BLaER1 treated with 17β-estradiol and CSF1 and Interleukin-3, amounts not matched to agents 10 nM and 100 nM (cell line): Measurements from ENCODE around the gene IL1RAPL2.

Experiments
- H3K27ac ChIP-seq, 11 experiments: shearing (Covaris generic); formaldehyde crosslinking; 2 replicates each; pipeline ENCODE4 v1.8.1; 2022
- H3K27me3 ChIP-seq, 11 experiments: shearing (Covaris generic); formaldehyde crosslinking; 2 replicates each; pipeline ENCODE4 v1.8.1; 2022
- H3K36me3 ChIP-seq, 11 experiments: shearing (Covaris generic); formaldehyde crosslinking; 2 replicates each; pipeline ENCODE4 v1.8.1; 2022
- H3K4me1 ChIP-seq, 10 experiments: shearing (Covaris generic); formaldehyde crosslinking; 2 replicates each; pipeline ENCODE4 v1.8.1; 2022
- H3K4me2 ChIP-seq, 11 experiments: shearing (Covaris generic); formaldehyde crosslinking; 2 replicates each; pipeline ENCODE4 v1.8.1; 2022
- H3K4me3 ChIP-seq, 10 experiments: shearing (Covaris generic); formaldehyde crosslinking; 2 replicates each; pipeline ENCODE4 v1.8.1; 2022
- H3K9ac ChIP-seq, 11 experiments: shearing (Covaris generic); formaldehyde crosslinking; 2 replicates each; pipeline ENCODE4 v1.8.1; 2022
- H3K9me3 ChIP-seq, 11 experiments: shearing (Covaris generic); formaldehyde crosslinking; replicated peaks in 1 of 11; 2 replicates each; pipeline ENCODE4 v1.8.1; 2022
- H4K20me1 ChIP-seq, 11 experiments: shearing (Covaris generic); formaldehyde crosslinking; 2 replicates each; pipeline ENCODE4 v1.8.1; 2022
- Cebpa-rat ChIP-seq, 11 experiments: shearing (Covaris generic); IDR thresholded peaks; 2 replicates each; pipeline ENCODE4 v1.8.1; 2022

IL1RAPL2 gene

DNA sequence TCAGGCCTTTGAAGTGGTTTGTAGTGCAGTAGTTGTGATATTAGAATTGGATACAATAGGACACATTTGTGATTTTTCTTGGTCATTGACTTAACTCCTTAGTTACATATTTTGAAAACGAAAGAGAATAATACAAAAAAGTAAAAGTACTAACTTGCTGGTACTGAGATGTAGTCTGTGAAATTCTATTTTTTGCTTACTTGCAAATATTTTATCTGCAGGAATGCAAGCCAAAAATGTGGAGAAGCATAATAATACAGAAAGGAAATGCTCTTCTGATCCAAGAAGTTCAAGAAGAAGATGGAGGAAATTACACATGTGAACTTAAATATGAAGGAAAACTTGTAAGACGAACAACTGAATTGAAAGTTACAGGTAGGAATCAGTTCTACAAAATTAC, 701.2 kb downstream of the IL1RAPL2 start:
- H3K27ac ChIP-seq: no peak overlapping the region
- no peak overlapping the region for H3K4me2 ChIP-seq
- H3K9me3 ChIP-seq: no peaks in the 10 kb centered on the region
- H3K36me3 ChIP-seq: no peaks in the 10 kb centered on the region
- no peak overlapping the region for H3K9ac ChIP-seq
- peaks cover 0 to 4% (median 0%) of the 10 kb centered on the region in 10 experiments; a peak in 1 of 20 replicates for H3K4me1 ChIP-seq
- no peaks in the 10 kb centered on the region for H4K20me1 ChIP-seq
- H3K27me3 ChIP-seq: no peaks in the 10 kb centered on the region
- no peak for TF ChIP-seq Cebpa-rat (IDR thresholded peaks at IDR 0.05)
- no peak overlapping the region for H3K4me3 ChIP-seq

DNA sequence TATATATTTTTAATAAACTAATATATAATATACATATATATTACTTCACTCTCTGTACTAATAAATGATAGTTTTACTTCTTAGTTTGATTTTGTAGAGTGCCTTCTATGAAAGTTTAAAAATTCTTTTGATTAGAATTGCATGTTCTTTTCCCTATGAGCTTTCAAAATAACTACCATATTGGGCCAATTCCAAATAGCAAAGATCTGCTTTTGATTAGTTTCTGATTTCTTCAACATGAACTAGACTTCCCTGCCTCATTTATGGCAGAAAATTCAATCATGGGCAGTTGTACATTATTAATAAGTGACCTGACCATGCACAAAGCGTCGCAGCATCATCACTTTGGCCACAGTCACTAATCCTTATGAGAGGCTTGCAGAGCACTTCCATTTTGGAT, 703.4 kb downstream of the IL1RAPL2 start:
- no peaks in the 10 kb centered on the region for H3K27me3 ChIP-seq
- TF ChIP-seq Cebpa-rat (IDR thresholded peaks at IDR 0.05): no peak
- no peak overlapping the region for H3K4me2 ChIP-seq
- no peaks in the 10 kb centered on the region for H3K36me3 ChIP-seq
- H3K4me1 ChIP-seq: no peaks in the 10 kb centered on the region
- no peak overlapping the region for H3K27ac ChIP-seq
- no peaks in the 10 kb centered on the region for H4K20me1 ChIP-seq
- no peaks in the 10 kb centered on the region for H3K9me3 ChIP-seq
- H3K4me3 ChIP-seq: no peak overlapping the region
- H3K9ac ChIP-seq: no peak overlapping the region

DNA sequence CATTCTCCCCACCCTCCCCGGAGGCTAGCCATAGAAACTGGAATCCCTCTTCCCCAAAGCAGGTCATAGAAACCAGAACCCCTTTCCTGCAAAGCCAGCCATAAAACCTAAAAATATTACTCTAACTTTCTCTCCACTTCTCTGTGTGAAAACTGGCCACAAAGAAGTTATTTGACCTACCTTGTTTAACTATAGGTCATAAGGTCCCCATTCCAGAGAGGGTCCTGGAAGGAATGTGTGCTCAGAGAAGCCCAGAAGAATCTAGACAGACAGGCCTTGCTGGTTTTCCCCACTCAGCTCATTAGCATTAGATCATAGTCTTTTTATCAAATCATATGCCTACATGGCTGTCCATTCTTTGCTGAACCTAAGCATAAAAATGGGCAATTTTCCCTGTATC, 707.3 kb downstream of the IL1RAPL2 start:
- H3K27ac ChIP-seq: no peak overlapping the region
- no peaks in the 10 kb centered on the region for H3K36me3 ChIP-seq
- H3K4me1 ChIP-seq: no peaks in the 10 kb centered on the region
- no peaks in the 10 kb centered on the region for H4K20me1 ChIP-seq
- H3K4me3 ChIP-seq: no peak overlapping the region
- H3K27me3 ChIP-seq: no peaks in the 10 kb centered on the region
- H3K9me3 ChIP-seq: no peaks in the 10 kb centered on the region
- TF ChIP-seq Cebpa-rat (IDR thresholded peaks at IDR 0.05): no peak
- no peak overlapping the region for H3K4me2 ChIP-seq
- H3K9ac ChIP-seq: no peak overlapping the region

DNA sequence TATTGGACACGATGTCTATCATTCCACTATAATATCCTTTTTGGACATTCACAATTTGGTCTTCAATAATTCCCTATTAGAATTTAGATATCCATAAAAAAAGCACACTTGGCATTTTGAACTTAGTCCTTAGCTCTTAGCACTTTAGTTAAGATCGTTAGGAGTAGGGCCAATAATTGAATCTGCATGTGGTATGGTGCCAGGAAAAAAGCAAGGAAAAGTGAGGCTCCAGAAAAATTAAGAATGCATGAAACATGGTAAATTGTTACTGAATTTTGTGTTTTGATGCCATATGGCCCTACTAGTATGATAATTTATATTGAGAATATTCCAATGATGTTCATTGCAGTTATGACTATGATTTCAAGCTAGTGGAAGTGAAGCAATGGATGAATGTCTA, 708.1 kb downstream of the IL1RAPL2 start:
- Histone ChIP-seq H3K27me3 (no peaks in the 10 kb centered on the region), H3K27ac (no peak overlapping the region), H3K9me3 (no peaks in the 10 kb centered on the region), H3K4me3 (no peak overlapping the region), H3K9ac (no peak overlapping the region), H3K36me3 (no peaks in the 10 kb centered on the region), H3K4me1 (no peaks in the 10 kb centered on the region), H3K4me2 (no peak overlapping the region), H4K20me1 (no peaks in the 10 kb centered on the region)
- TF ChIP-seq Cebpa-rat (IDR thresholded peaks at IDR 0.05): no peak

DNA sequence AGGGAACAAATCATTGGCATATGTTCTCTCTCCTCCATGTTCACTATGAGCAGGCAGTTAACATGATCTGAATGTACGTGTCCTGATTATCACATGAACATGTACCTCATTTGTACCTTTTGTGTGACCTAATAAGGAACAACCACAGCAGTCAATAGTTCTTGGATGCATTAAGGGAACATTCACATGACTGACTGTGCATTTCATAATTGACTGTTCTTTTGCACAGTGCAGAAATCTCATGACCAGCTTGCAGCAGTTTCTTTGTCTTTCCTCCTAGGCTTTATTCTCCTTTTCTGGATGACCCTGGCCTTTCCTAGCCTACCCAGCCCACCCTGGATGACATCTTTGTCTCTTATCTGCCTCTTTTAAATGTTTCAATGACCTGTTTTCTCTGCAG, 711.1 kb downstream of the IL1RAPL2 start:
- H3K4me3 ChIP-seq: no peak overlapping the region
- H3K9me3 ChIP-seq: no peaks in the 10 kb centered on the region
- no peaks in the 10 kb centered on the region for H3K27me3 ChIP-seq
- no peaks in the 10 kb centered on the region for H3K36me3 ChIP-seq
- no peak overlapping the region for H3K9ac ChIP-seq
- no peaks in the 10 kb centered on the region for H4K20me1 ChIP-seq
- H3K4me2 ChIP-seq: no peak overlapping the region
- H3K27ac ChIP-seq: no peak overlapping the region
- H3K4me1 ChIP-seq: no peaks in the 10 kb centered on the region
- no peak for TF ChIP-seq Cebpa-rat (IDR thresholded peaks at IDR 0.05)

DNA sequence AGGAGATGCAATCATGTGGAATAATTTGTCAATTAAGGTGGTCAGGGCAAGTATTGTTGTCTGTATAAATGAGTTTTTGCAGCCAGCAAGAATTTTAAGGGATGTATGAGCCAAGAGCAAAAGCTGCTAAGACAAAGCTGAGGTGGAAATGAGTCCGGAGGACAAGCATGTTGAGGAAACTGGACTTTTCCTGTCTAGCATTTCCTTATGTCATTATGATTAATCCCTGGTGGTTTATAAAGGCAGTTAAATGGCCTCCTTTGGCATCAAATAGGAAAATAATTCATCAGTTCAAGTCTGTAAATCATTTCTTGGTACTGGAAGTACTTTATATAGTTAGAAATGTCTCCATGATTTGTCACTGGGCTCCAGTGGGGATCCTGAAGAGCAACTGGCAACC, 716.1 kb downstream of the IL1RAPL2 start:
- no peak for TF ChIP-seq Cebpa-rat (IDR thresholded peaks at IDR 0.05)
- no peaks in the 10 kb centered on the region for H4K20me1 ChIP-seq
- no peak overlapping the region for H3K4me3 ChIP-seq
- no peaks in the 10 kb centered on the region for H3K4me1 ChIP-seq
- H3K27ac ChIP-seq: no peak overlapping the region
- no peaks in the 10 kb centered on the region for H3K9me3 ChIP-seq
- H3K4me2 ChIP-seq: no peak overlapping the region
- H3K27me3 ChIP-seq: no peaks in the 10 kb centered on the region
- no peaks in the 10 kb centered on the region for H3K36me3 ChIP-seq
- no peak overlapping the region for H3K9ac ChIP-seq

DNA sequence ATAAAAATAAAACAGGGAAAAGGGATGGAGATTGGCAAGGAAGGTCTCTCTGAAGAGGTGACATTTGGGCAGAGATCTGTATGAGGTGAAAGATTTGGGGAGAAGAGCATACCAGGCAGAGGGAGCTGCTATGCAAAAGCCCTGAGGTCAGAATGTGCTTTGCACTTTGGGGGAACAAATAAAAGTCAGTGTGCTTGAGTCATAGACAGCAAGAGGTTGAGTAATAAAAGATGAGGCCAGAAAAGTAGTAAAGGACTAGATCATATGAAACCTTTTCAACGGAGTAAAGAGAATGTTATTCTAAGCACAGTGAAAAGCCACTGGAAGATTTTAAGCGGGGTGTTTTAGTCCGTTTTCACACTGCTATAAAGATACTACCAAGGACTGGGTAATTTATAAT, 731.0 kb downstream of the IL1RAPL2 start:
- H4K20me1 ChIP-seq: no peaks in the 10 kb centered on the region
- no peaks in the 10 kb centered on the region for H3K9me3 ChIP-seq
- H3K4me2 ChIP-seq: no peak overlapping the region
- no peaks in the 10 kb centered on the region for H3K36me3 ChIP-seq
- H3K4me1 ChIP-seq: no peaks in the 10 kb centered on the region
- H3K9ac ChIP-seq: no peak overlapping the region
- TF ChIP-seq Cebpa-rat (IDR thresholded peaks at IDR 0.05): no peak
- no peak overlapping the region for H3K4me3 ChIP-seq
- H3K27ac ChIP-seq: no peak overlapping the region
- no peaks in the 10 kb centered on the region for H3K27me3 ChIP-seq

DNA sequence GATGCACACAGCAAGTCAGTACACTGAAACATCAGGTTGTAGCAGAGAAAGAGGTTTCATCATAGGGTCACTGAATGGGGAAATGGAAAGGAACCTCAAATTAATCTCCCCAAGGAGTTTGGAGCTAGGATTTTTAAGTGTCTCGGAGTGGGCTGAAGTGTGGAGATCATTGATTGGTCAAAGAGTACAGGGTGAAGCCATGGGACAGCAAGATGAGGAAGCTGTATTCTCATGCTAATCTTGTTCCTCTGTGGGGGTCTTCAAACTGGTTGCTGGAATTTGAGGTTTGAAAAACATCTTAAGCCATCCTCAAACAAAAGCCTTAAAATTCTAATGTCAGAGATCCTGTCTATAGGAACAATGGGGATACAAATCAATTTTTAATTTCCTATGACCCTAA, 733.3 kb downstream of the IL1RAPL2 start:
- no peaks in the 10 kb centered on the region for H3K36me3 ChIP-seq
- no peaks in the 10 kb centered on the region for H3K4me1 ChIP-seq
- no peaks in the 10 kb centered on the region for H3K27me3 ChIP-seq
- no peak for TF ChIP-seq Cebpa-rat (IDR thresholded peaks at IDR 0.05)
- no peaks in the 10 kb centered on the region for H4K20me1 ChIP-seq
- no peaks in the 10 kb centered on the region for H3K9me3 ChIP-seq
- no peak overlapping the region for H3K9ac ChIP-seq
- no peak overlapping the region for H3K27ac ChIP-seq
- no peak overlapping the region for H3K4me2 ChIP-seq
- no peak overlapping the region for H3K4me3 ChIP-seq

DNA sequence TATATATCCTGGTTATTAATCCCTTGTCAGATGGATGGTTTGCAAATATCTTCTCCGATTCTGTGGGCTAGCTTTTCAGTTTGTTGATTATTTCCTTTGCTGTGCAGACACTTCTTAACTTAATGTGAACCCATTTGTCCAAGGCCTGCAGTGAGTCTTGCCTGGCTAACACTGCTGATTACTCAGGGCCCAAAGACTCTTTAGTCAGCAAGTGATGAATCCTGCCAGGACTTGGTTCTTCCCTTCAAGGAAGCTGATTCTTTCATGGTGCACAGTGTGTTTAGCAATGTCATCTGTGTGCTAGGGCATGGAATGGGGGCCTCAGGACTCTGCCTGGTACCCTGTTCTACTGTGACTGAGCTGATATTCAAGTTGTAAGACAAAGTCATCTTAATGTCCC, 736.2 kb downstream of the IL1RAPL2 start:
- H3K27me3 ChIP-seq: no peaks in the 10 kb centered on the region
- TF ChIP-seq Cebpa-rat (IDR thresholded peaks at IDR 0.05): no peak
- H3K9ac ChIP-seq: no peak overlapping the region
- H3K36me3 ChIP-seq: no peaks in the 10 kb centered on the region
- H3K27ac ChIP-seq: no peak overlapping the region
- H3K9me3 ChIP-seq: no peaks in the 10 kb centered on the region
- no peak overlapping the region for H3K4me3 ChIP-seq
- H4K20me1 ChIP-seq: no peaks in the 10 kb centered on the region
- no peak overlapping the region for H3K4me2 ChIP-seq
- no peaks in the 10 kb centered on the region for H3K4me1 ChIP-seq

DNA sequence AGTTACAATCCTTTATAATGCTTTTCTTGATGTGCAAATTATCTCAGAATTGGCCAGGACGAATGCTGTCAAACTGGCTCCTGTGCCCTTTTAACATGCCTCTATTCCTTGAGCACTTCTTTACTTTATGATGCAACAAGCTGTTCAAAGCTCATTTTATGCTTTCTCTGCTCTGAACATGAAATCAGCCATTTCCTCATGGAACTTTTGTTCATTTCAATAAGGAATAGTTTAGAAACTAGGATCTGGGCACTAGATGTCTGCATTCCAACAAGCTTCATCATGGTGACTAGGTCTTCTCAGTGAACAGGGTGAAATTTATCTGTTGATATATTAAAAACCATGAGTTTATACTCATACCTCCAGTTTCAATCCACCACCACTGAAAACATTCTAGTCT, 741.8 kb downstream of the IL1RAPL2 start:
- H3K27me3 ChIP-seq: no peaks in the 10 kb centered on the region
- H3K4me1 ChIP-seq: no peaks in the 10 kb centered on the region
- no peaks in the 10 kb centered on the region for H4K20me1 ChIP-seq
- H3K27ac ChIP-seq: no peak overlapping the region
- no peaks in the 10 kb centered on the region for H3K9me3 ChIP-seq
- no peak overlapping the region for H3K4me3 ChIP-seq
- no peak overlapping the region for H3K4me2 ChIP-seq
- H3K9ac ChIP-seq: no peak overlapping the region
- no peaks in the 10 kb centered on the region for H3K36me3 ChIP-seq
- TF ChIP-seq Cebpa-rat (IDR thresholded peaks at IDR 0.05): no peak

DNA sequence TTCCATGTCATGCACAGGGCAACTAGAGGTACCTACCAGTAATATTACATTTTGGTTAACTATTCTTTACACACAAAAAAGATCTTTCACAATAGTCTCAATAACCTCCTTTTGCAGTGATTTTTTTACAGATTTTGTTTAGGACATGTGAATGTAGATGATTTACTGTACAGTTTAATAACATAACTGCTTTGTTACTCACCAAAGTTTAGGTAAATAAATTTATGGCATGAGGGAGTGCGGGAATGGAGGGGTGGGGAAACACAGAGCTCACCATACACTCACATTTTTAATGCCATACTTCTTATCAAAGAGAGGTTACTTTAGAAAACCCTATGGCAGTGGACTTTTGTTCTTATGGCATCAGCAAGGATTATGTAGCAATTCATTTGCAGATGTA, 747.6 kb downstream of the IL1RAPL2 start:
- H3K27me3 ChIP-seq: no peaks in the 10 kb centered on the region
- no peaks in the 10 kb centered on the region for H3K36me3 ChIP-seq
- no peaks in the 10 kb centered on the region for H4K20me1 ChIP-seq
- no peaks in the 10 kb centered on the region for H3K9me3 ChIP-seq
- no peak for TF ChIP-seq Cebpa-rat (IDR thresholded peaks at IDR 0.05)
- H3K27ac ChIP-seq: no peak overlapping the region
- H3K9ac ChIP-seq: no peak overlapping the region
- H3K4me3 ChIP-seq: no peak overlapping the region
- no peaks in the 10 kb centered on the region for H3K4me1 ChIP-seq
- H3K4me2 ChIP-seq: no peak overlapping the region
